ENCODE data around the gene RNASE13.
"Not testable (repeated sequence)": the region's sequence is repeated elsewhere in the genome, so short reads cannot be mapped to it uniquely, and the experiment has no call there.

The RNASE13 gene

GRCh38 chr14:21043387-21043973 lies 8.9 kb upstream of the RNASE13 start:
- DNase-seq (ENCODE audit: low read depth in 2 of 2): no peak
- no peak for TF ChIP-seq CTCF (IDR thresholded peaks at IDR 0.05; ENCODE audit: low read depth, low read length)
- H3K4me3 ChIP-seq (replicated peaks in 1 of 2; ENCODE audit: low read depth in 2 of 2, low read length in 2 of 2): no peak overlapping the region

- no peak for TF ChIP-seq CTCF (IDR thresholded peaks at IDR 0.05; ENCODE audit: low read depth, low read length)
- no peak for DNase-seq (ENCODE audit: low read depth in 2 of 2)
- H3K4me3 ChIP-seq (replicated peaks in 1 of 2; ENCODE audit: low read depth in 2 of 2, low read length in 2 of 2): no peak overlapping the region
Observed at GRCh38 chr14:21042918-21043317, 8.3 kb upstream of the RNASE13 start.

- H3K4me3 ChIP-seq (replicated peaks in 1 of 2; ENCODE audit: low read depth in 2 of 2, low read length in 2 of 2): no peak within 1 kb of the TSS
- TF ChIP-seq CTCF (IDR thresholded peaks at IDR 0.05; ENCODE audit: low read depth, low read length): no peak
- DNase-seq (ENCODE audit: low read depth in 2 of 2): peak; percentile 36 to 46
Observed at GRCh38 chr14:21041676-21042433, 7.2 kb upstream of the RNASE13 start, which contains the start of gene RNASE7. Gene RNASE7 (plus strand): TSS chr14:21042362. CDS start chr14:21042993, 631 bp downstream.

- not testable (repeated sequence) for DNase-seq (ENCODE audit: low read depth in 2 of 2); H3K4me3 ChIP-seq (replicated peaks in 1 of 2; ENCODE audit: low read depth in 2 of 2, low read length in 2 of 2)
Observed at GRCh38 chr14:21040941-21041340, 6.3 kb upstream of the RNASE13 start.

- TF ChIP-seq CTCF (IDR thresholded peaks at IDR 0.05; ENCODE audit: low read depth, low read length): no peak
- DNase-seq (ENCODE audit: low read depth in 2 of 2): no peak
- no peak overlapping the region for H3K4me3 ChIP-seq (replicated peaks in 1 of 2; ENCODE audit: low read depth in 2 of 2, low read length in 2 of 2)
Observed at GRCh38 chr14:21040370-21040925, 5.8 kb upstream of the RNASE13 start.

- TF ChIP-seq CTCF (IDR thresholded peaks at IDR 0.05; ENCODE audit: low read depth, low read length): peak; percentile 60
- DNase-seq (ENCODE audit: low read depth in 2 of 2): peak; percentile 73 to 85
- no peak overlapping the region for H3K4me3 ChIP-seq (replicated peaks in 1 of 2; ENCODE audit: low read depth in 2 of 2, low read length in 2 of 2)
Observed at GRCh38 chr14:21039585-21040369, 5.2 kb upstream of the RNASE13 start.
